PC-3 (cell line): ENCODE measurements around the gene TRIM38. TPM values are rescaled to one million over a fixed set of nuclear protein-coding genes. Genes with fewer than 3 reads are reported as not detected.

Source experiments
- ATAC-seq: fragments of 200-7000 bp; cut with Tn5 transposase; 2 replicates; pipeline ENCODE4 v1.9.1; 2020; ENCODE audit warnings: mild to moderate bottlenecking, moderate library complexity
- BruUV-seq: library from RNA; stranded (reverse); fragments of 400-500 nt; replicated peaks from 2 replicates; lab custom pipeline; 2021; lab: Mats Ljungman, UMichigan
- CTCF ChIA-PET: fragments of 300-600 bp; sonication (Branson Sonifier 250); formaldehyde crosslinking; loops from one replicate; lab custom pipeline; 2022; ENCODE audit warnings: antibody characterized with exemption; lab: Charles Lee
- POLR2A ChIA-PET: fragments of 300-600 bp; sonication (Branson Sonifier 250); formaldehyde crosslinking; loops from one replicate; lab custom pipeline; 2022; ENCODE audit warnings: antibody characterized with exemption; ENCODE audit not compliant: unreplicated experiment; lab: Charles Lee
- DNase-seq: peaks from one replicate; pipeline ENCODE4 v3.0.0-alpha.2; 2015
- H2AFZ ChIP-seq: fragments of 300-600 bp; sonication (generic); 2 replicates; pipeline ENCODE4 v1.6.0; 2016; ENCODE audit warnings: antibody characterized with exemption, low read length
- H3F3A ChIP-seq: fragments of 300-600 bp; sonication (generic); one replicate; pipeline ENCODE4 v1.6.0; 2017; ENCODE audit warnings: antibody characterized with exemption, low read length, control low read depth, mild to moderate bottlenecking; ENCODE audit not compliant: unreplicated experiment
- H3K27ac ChIP-seq: fragments of 300-600 bp; sonication (generic); 2 replicates; pipeline ENCODE4 v1.5.1; 2016; ENCODE audit warnings: mild to moderate bottlenecking, low read length
- H3K27me3 ChIP-seq: fragments of 300-600 bp; sonication (generic); 2 replicates; pipeline ENCODE4 v1.6.1; 2016; ENCODE audit warnings: low read length, mixed read lengths
- H3K36me3 ChIP-seq: fragments of 300-600 bp; sonication (generic); 2 replicates; pipeline ENCODE4 v1.6.1; 2016; ENCODE audit warnings: low read depth, mixed run types, low read length, mixed read lengths
- H3K4me1 ChIP-seq: fragments of 300-600 bp; sonication (generic); 2 replicates; pipeline ENCODE4 v1.5.1; 2016; ENCODE audit warnings: low read length; ENCODE audit not compliant: insufficient read depth
- H3K4me2 ChIP-seq: fragments of 300-600 bp; sonication (generic); 2 replicates; pipeline ENCODE4 v1.6.0; 2016; ENCODE audit warnings: low read length
- H3K4me3 ChIP-seq: fragments of 300-600 bp; sonication (generic); 2 replicates; pipeline ENCODE4 v1.5.1; 2016; ENCODE audit warnings: mild to moderate bottlenecking, low read length, mixed read lengths
- H3K79me2 ChIP-seq: fragments of 300-600 bp; sonication (generic); 2 replicates; pipeline ENCODE4 v1.6.1; 2017; ENCODE audit warnings: low read length, mixed read lengths
- H3K9ac ChIP-seq: fragments of 300-600 bp; sonication (generic); 2 replicates; pipeline ENCODE4 v1.6.0; 2016; ENCODE audit warnings: mild to moderate bottlenecking, low read length
- H3K9me2 ChIP-seq: fragments of 300-600 bp; sonication (generic); replicated peaks from 2 replicates; pipeline ENCODE4 v1.6.1; 2016; ENCODE audit warnings: mixed run types, low read length, mixed read lengths
- H3K9me3 ChIP-seq: fragments of 300-600 bp; sonication (generic); 2 replicates; pipeline ENCODE4 v1.6.1; 2016; ENCODE audit warnings: low read length, mixed read lengths
- H4K20me1 ChIP-seq: fragments of 300-600 bp; sonication (generic); 2 replicates; pipeline ENCODE4 v1.6.1; 2016; ENCODE audit warnings: low read length, mixed read lengths
- EZH2 ChIP-seq: fragments of 300-600 bp; sonication (generic); IDR thresholded peaks from one replicate; pipeline ENCODE4 v1.6.1; 2017; ENCODE audit warnings: antibody characterized with exemption, mild to moderate bottlenecking, low read length; ENCODE audit not compliant: unreplicated experiment
- EZH2phosphoT487 ChIP-seq: fragments of 300-600 bp; sonication (generic); IDR thresholded peaks from 2 replicates; pipeline ENCODE4 v1.6.1; 2018; ENCODE audit warnings: mild to moderate bottlenecking, antibody characterized with exemption, low read length, borderline replicate concordance
- intact Hi-C: fragments of 100-400 bp; cut with micrococcal nuclease; formaldehyde crosslinking; loops from 2 replicates; pipeline ENCODE4 v1.9.0; 2023
- total RNA-seq: library from RNA; depleted of rRNA; stranded (reverse); fragments of >200 nt; gene quantifications from 2 replicates; pipeline ENCODE4 v1.2.3, GENCODE V29; 2014
- TF ChIP-seq, protein P1 (sequence below): fragments of 300-600 bp; sonication (generic); conservative IDR thresholded peaks from 2 replicates; pipeline ENCODE4 v1.5.1; 2017; ENCODE audit warnings: antibody characterized with exemption, low read depth, mild to moderate bottlenecking, low read length

Gene TRIM38
- total RNA-seq, 1 experiment from 2014 or later: 5.6 TPM

DNA sequence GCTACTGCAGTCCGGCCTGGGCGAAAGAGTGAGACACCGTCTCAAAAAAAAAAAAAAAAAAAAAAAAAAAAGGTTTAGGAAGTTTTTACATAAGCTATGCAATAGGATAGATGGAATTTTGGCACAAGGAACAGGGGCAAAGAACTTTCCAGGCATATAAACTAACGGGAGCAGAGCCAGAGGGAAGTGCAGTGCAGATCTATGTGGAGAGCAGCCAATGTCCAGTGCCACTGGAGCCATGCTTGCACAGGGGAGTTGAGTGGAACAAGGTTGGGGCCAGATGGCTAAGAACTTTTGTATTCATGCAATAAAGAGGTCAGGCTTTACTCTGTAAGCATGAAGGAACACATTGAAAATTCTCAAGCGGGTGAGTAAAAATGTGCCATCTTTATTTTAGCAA lies 42.9 kb upstream of the TRIM38 start:
- POLR2A ChIA-PET: no interaction called here
- DNase-seq (no peak), ATAC-seq (no peak)
- H3K36me3 ChIP-seq: no peaks in the 10 kb centered on the region
- no peak overlapping the region for H3K9ac ChIP-seq
- no peak overlapping the region for H3K4me3 ChIP-seq
- no peaks in the 10 kb centered on the region for H3K9me2 ChIP-seq
- no peak overlapping the region for H3K4me2 ChIP-seq
- H4K20me1 ChIP-seq: no peaks in the 10 kb centered on the region
- no peaks in the 10 kb centered on the region for H3K4me1 ChIP-seq
- 0 out of 2 replicates have a peak, but pooled peaks cover 2% of the 10 kb centered on the region for H3K27me3 ChIP-seq
- no peak overlapping the region for H3K27ac ChIP-seq
- no peaks in the 10 kb centered on the region for H3K9me3 ChIP-seq
- intact Hi-C loops: no loop called here
- no peaks in the 10 kb centered on the region for H3K79me2 ChIP-seq
- H2AFZ ChIP-seq: no peak overlapping the region
- no TSS peak for BruUV-seq
- TF ChIP-seq EZH2phosphoT487 (no peak), EZH2 (no peak)
- TF ChIP-seq, protein P1, sequence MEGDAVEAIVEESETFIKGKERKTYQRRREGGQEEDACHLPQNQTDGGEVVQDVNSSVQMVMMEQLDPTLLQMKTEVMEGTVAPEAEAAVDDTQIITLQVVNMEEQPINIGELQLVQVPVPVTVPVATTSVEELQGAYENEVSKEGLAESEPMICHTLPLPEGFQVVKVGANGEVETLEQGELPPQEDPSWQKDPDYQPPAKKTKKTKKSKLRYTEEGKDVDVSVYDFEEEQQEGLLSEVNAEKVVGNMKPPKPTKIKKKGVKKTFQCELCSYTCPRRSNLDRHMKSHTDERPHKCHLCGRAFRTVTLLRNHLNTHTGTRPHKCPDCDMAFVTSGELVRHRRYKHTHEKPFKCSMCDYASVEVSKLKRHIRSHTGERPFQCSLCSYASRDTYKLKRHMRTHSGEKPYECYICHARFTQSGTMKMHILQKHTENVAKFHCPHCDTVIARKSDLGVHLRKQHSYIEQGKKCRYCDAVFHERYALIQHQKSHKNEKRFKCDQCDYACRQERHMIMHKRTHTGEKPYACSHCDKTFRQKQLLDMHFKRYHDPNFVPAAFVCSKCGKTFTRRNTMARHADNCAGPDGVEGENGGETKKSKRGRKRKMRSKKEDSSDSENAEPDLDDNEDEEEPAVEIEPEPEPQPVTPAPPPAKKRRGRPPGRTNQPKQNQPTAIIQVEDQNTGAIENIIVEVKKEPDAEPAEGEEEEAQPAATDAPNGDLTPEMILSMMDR: no peak
- CTCF ChIA-PET: no interaction called here
- no peaks in the 10 kb centered on the region for H3F3A ChIP-seq

DNA sequence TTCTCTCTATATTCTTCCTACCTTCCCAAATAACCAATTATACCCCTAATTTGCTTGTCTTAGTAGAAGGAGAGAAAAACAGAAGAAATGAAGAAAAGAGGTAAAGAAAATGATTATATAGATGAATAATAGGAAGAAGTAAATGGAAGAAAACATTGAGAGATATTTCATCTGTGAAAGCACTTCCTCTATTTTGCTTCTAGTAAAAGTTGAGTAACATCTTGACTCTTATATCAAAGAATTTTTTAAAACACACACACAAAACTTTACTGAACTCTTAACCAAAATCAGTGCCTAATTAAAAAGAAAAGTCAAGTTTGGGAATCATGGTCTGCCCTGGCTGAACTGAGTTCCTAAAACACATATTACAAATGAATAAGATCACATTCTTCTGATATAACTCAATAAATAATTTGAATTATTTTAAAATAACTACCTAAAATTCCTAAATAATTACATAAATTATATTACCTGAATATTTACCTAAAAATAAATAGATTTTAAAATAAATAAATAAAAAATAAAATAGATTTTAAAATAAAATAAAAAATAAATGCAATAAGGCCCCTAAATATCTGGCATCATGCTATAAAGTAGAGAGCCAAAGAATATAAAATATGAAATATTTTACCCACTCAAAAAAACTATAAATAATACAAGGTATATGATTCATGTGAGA lies 40.9 kb upstream of the TRIM38 start:
- TF ChIP-seq EZH2phosphoT487 (no peak), EZH2 (no peak)
- TF ChIP-seq, protein P1: no peak
- no peak for DNase-seq
- Histone ChIP-seq H2AFZ (no peak overlapping the region), H3K9me3 (no peaks in the 10 kb centered on the region), H3K4me2 (no peak overlapping the region), H3F3A (no peaks in the 10 kb centered on the region), H3K9ac (no peak overlapping the region), H3K27me3 (no peaks in the 10 kb centered on the region), H4K20me1 (no peaks in the 10 kb centered on the region), H3K4me1 (no peaks in the 10 kb centered on the region), H3K4me3 (no peak overlapping the region), H3K79me2 (no peaks in the 10 kb centered on the region), H3K9me2 (no peaks in the 10 kb centered on the region), H3K27ac (no peak overlapping the region), H3K36me3 (no peaks in the 10 kb centered on the region)
- intact Hi-C loops: no loop called here
- no peak for ATAC-seq
- BruUV-seq: no TSS peak
- ChIA-PET CTCF (no interaction called here), POLR2A (no interaction called here)

DNA sequence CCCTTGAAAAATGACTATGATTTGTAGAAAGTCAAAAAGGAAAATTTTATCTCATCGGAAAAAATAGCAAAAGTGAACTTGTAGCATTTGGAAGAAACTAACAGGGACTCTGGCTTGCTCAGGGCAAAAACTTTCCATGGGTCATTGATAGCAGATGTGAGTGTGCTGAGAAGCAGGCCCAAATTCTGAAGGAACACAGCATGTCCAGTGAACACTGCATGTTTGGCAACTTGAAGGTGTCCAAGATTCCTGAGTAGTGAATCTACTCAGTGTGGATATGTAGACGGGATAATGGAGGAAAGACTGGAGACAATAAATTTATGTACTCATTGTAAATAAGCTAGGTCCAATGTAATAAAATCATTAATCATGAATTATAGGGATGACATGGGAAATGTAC lies 40.3 kb upstream of the TRIM38 start:
- H3K36me3 ChIP-seq: no peaks in the 10 kb centered on the region
- H3K4me1 ChIP-seq: no peaks in the 10 kb centered on the region
- peak; percentile 25 for DNase-seq
- H3K9ac ChIP-seq: no peak overlapping the region
- H2AFZ ChIP-seq: no peak overlapping the region
- TF ChIP-seq, protein P1: no peak
- TF ChIP-seq EZH2 (no peak), EZH2phosphoT487 (no peak)
- H3K27ac ChIP-seq: no peak overlapping the region
- H3K4me2 ChIP-seq: no peak overlapping the region
- no peaks in the 10 kb centered on the region for H3K27me3 ChIP-seq
- no peak overlapping the region for H3K4me3 ChIP-seq
- intact Hi-C loops: no loop called here
- peak; percentile 73 for ATAC-seq
- no peaks in the 10 kb centered on the region for H3K9me2 ChIP-seq
- no peaks in the 10 kb centered on the region for H3F3A ChIP-seq
- no TSS peak for BruUV-seq
- CTCF ChIA-PET: interaction anchor here (0.6 kb wide), 1 partner anchor 15 kb away, joined by 3 read pairs; no protein-coding TSS in a partner anchor
- no peaks in the 10 kb centered on the region for H4K20me1 ChIP-seq
- POLR2A ChIA-PET: no interaction called here
- no peaks in the 10 kb centered on the region for H3K9me3 ChIP-seq
- no peaks in the 10 kb centered on the region for H3K79me2 ChIP-seq
